ENCODE results near the gene FAM50B.

The FAM50B gene

DNA sequence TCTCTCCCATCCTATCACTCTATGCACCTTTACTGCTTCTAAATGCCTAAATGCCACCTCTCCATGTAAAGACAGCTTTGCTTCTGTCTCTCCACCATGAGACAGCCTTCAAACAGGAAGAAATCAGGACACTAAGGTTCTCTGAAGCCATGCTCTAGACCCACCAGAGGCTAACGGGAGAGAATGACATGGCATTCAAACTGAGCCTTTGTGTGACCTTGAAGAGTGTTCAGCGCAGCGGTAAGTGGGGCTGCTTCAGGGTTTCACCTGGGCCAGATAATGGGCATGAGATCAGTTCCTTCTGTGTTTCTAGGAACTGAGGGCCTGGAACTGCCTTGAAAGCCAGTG, 20.1 kb downstream of the FAM50B start:
- Histone ChIP-seq H3K27ac (ENCODE audit: low read depth, low read length) (no peak overlapping the region), H3K27me3 (ENCODE audit: control insufficient read depth in 1 of 2, insufficient read depth in 2 of 2, low read length in 2 of 2) (no peaks in the 10 kb centered on the region), H3K9ac (ENCODE audit: low read length) (no peak overlapping the region), H3K4me1 (ENCODE audit: insufficient read depth, low read length) (no peaks in the 10 kb centered on the region), H3K4me3 (ENCODE audit: low read depth in 1 of 2, low read length in 2 of 2) (no peak overlapping the region), H3K9me3 (ENCODE audit: low read length) (no peaks in the 10 kb centered on the region), H3K36me3 (ENCODE audit: insufficient read depth, low read length) (no peaks in the 10 kb centered on the region)

DNA sequence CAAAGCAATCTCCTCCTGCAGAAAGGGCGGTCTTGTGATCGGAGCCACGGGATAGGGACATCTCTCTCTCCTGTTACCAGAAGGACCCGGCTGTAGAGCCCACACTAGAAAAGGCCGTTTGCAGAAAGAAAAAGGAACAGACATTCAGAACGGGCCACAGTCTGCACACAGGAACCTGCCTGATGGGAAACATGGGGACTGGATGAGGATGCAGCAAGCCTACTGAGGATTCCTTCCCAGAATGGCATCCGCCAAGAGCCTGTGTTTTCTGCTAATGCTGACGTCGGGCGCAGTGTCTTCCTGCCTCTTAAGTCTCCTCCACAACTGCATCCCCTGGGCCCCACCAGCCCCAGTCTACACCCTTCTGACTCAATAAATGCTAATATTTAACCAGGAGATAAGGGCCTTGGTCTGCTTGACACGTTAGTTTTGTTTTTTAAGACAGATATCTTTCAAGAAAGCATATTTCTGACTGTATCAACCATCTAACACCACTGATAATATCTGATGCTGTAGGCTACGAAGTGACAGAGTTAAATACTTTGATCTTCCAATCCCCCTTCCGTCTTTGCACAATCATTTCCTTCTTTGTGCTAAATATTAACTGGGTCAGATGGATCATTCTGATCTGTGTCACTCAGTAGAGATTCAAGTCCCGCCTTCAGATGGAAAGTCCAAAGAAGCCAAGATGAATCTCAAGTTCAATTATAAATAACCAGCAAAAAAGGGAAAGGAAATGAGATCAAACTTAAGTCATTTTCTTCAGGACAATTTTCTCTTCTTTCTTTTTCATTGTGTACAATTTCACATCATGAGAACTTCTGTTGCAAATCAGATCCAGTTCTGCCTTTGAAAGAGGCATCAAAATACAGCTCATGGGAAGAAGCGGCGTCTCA, 20.7 kb downstream of the FAM50B start:
- Histone ChIP-seq H3K9me3 (ENCODE audit: low read length) (no peaks in the 10 kb centered on the region), H3K36me3 (ENCODE audit: insufficient read depth, low read length) (no peaks in the 10 kb centered on the region), H3K4me3 (ENCODE audit: low read depth in 1 of 2, low read length in 2 of 2) (no peak overlapping the region), H3K27me3 (ENCODE audit: control insufficient read depth in 1 of 2, insufficient read depth in 2 of 2, low read length in 2 of 2) (no peaks in the 10 kb centered on the region), H3K9ac (ENCODE audit: low read length) (no peak overlapping the region), H3K27ac (ENCODE audit: low read depth, low read length) (no peak overlapping the region), H3K4me1 (ENCODE audit: insufficient read depth, low read length) (no peaks in the 10 kb centered on the region)

DNA sequence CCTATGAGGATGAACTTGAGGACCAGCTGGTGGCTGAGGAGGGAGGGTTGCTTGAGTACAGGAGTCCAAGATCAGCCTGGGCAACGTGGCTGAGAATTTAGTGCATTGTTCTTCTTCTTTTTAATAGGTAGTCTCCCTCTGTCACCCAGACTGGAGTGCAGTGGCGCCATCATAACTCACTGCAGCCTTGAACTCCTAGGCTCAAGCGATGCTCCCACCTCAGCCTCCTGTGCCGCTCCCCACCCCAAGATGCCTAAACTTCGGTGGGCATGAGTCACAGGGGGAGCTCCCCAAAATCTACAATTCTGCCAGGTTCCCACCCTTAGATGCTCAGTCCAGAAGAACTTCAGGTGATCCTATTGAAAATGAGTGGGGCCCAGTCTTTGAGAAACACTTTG, 21.4 kb downstream of the FAM50B start:
- H3K4me3 ChIP-seq (ENCODE audit: low read depth in 1 of 2, low read length in 2 of 2): no peak overlapping the region
- no peak overlapping the region for H3K27ac ChIP-seq (ENCODE audit: low read depth, low read length)
- H3K36me3 ChIP-seq (ENCODE audit: insufficient read depth, low read length): no peaks in the 10 kb centered on the region
- H3K27me3 ChIP-seq (ENCODE audit: control insufficient read depth in 1 of 2, insufficient read depth in 2 of 2, low read length in 2 of 2): no peaks in the 10 kb centered on the region
- H3K9ac ChIP-seq (ENCODE audit: low read length): no peak overlapping the region
- H3K9me3 ChIP-seq (ENCODE audit: low read length): no peaks in the 10 kb centered on the region
- no peaks in the 10 kb centered on the region for H3K4me1 ChIP-seq (ENCODE audit: insufficient read depth, low read length)

DNA sequence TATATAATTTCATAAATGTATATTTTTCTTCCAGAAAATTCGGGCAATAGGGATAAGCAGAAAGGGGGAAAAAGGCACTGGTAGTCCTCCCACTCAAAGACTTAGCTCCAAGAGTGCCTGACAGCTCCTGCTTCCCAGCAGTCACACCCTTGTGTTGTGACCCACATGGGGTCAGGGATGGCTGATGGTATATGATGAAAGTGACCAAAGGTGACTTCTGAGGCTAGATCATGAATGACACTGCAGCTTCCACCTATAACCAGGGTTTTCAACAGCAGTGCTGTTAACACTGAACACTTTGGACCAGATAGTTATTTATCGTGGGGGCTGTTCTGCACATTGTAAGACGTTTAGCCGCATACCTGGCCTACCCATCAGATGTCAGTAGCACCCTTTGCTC, 22.3 kb downstream of the FAM50B start:
- no peak overlapping the region for H3K9ac ChIP-seq (ENCODE audit: low read length)
- H3K36me3 ChIP-seq (ENCODE audit: insufficient read depth, low read length): no peaks in the 10 kb centered on the region
- H3K4me1 ChIP-seq (ENCODE audit: insufficient read depth, low read length): no peaks in the 10 kb centered on the region
- H3K27ac ChIP-seq (ENCODE audit: low read depth, low read length): no peak overlapping the region
- H3K27me3 ChIP-seq (ENCODE audit: control insufficient read depth in 1 of 2, insufficient read depth in 2 of 2, low read length in 2 of 2): no peaks in the 10 kb centered on the region
- no peak overlapping the region for H3K4me3 ChIP-seq (ENCODE audit: low read depth in 1 of 2, low read length in 2 of 2)
- H3K9me3 ChIP-seq (ENCODE audit: low read length): no peaks in the 10 kb centered on the region

DNA sequence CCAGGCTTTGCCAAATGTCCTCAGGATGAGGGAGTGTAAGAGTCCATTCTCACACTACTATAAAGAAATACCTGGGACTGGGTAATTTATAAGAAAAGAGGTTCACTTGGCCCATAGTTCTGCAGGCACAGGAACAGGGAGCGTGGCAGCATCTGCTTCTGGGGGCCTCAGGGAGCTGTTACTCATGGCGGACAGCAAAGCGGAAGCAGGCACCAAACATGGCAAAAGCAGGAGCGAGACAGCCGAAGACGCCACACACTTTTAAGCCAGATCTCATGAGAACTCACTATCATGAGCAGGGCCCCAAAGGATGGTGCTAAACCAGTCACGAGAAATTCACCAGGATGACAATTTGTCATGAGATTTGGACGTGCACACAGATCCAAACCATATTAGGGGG, 22.8 kb downstream of the FAM50B start:
- Histone ChIP-seq H3K27me3 (ENCODE audit: control insufficient read depth in 1 of 2, insufficient read depth in 2 of 2, low read length in 2 of 2) (no peaks in the 10 kb centered on the region), H3K4me1 (ENCODE audit: insufficient read depth, low read length) (no peaks in the 10 kb centered on the region), H3K36me3 (ENCODE audit: insufficient read depth, low read length) (no peaks in the 10 kb centered on the region), H3K9me3 (ENCODE audit: low read length) (no peaks in the 10 kb centered on the region), H3K27ac (ENCODE audit: low read depth, low read length) (no peak overlapping the region), H3K9ac (ENCODE audit: low read length) (no peak overlapping the region), H3K4me3 (ENCODE audit: low read depth in 1 of 2, low read length in 2 of 2) (no peak overlapping the region)

DNA sequence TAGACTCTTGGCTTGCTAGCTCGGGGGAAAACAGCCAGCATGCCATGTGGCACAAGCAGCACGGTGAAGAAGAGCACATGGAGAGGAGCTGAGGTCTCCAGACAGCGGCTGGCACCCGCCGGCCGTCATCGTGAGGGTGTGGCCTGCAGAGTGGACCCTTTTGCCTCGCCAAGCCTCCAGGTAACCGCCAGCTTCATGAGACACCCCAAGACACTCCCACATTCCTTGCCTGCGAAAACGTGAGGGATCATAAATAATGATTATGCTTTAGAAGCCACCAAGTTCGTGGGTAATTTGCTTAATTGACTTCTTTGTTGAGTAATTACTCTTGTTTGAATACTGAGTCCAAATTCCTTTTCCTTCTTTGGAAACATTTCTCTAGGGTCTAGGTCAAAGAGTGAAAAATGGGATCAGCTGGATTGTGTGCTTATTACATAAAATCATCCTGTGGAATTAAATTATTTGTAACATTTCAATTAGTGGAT, 23.2 kb downstream of the FAM50B start:
- Histone ChIP-seq H3K36me3 (ENCODE audit: insufficient read depth, low read length) (no peaks in the 10 kb centered on the region), H3K9ac (ENCODE audit: low read length) (no peak overlapping the region), H3K27ac (ENCODE audit: low read depth, low read length) (no peak overlapping the region)

DNA sequence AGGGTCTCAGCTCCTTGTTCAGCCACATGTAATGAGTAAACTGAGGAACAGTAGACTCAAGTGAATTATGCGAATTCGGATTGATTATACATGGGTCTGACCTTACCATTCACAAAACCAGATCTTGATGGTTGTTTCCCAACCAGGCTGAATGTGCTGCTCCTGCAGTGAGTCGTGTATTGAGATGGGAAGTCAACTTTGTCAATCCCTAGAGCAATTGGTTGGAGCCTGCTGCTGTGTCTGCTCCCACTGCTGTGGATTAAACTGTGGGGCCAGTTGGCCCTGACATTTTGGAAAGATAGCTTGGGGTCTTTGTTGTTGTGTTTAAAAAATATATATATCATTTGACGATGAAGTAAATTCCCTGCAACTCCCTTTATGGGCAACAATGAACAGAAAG, 23.9 kb downstream of the FAM50B start:
- Histone ChIP-seq H3K9ac (ENCODE audit: low read length) (no peak overlapping the region), H3K4me3 (ENCODE audit: low read depth in 1 of 2, low read length in 2 of 2) (no peak overlapping the region), H3K9me3 (ENCODE audit: low read length) (no peaks in the 10 kb centered on the region), H3K27me3 (ENCODE audit: control insufficient read depth in 1 of 2, insufficient read depth in 2 of 2, low read length in 2 of 2) (no peaks in the 10 kb centered on the region), H3K4me1 (ENCODE audit: insufficient read depth, low read length) (no peaks in the 10 kb centered on the region), H3K27ac (ENCODE audit: low read depth, low read length) (no peak overlapping the region), H3K36me3 (ENCODE audit: insufficient read depth, low read length) (no peaks in the 10 kb centered on the region)

More for the DNA sequence above, 23.2 kb downstream of the FAM50B start:
- no peaks in the 10 kb centered on the region for H3K9me3 ChIP-seq (ENCODE audit: low read length)
- H3K4me3 ChIP-seq (ENCODE audit: low read depth in 1 of 2, low read length in 2 of 2): no peak overlapping the region
- H3K4me1 ChIP-seq (ENCODE audit: insufficient read depth, low read length): no peaks in the 10 kb centered on the region
- no peaks in the 10 kb centered on the region for H3K27me3 ChIP-seq (ENCODE audit: control insufficient read depth in 1 of 2, insufficient read depth in 2 of 2, low read length in 2 of 2)

DNA sequence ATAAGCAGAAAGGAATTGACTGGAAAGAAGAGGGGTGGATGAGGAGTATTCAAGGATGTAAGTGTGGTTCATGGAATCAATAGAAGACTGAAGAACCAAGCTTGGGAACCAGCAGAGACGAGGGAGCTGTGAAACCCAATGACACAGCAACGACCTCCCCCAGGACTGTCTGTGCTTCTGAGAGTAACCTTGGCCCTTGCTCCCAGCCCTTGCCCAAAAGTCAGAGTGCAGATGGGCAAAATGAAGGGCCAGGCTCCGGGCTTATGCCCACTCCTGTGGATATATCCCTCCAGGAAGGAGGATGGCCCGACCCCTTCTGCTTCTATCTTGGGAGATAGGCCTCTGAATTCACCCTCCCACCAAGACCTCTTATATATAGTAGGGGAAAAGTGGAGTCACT, 24.9 kb downstream of the FAM50B start:
- no peaks in the 10 kb centered on the region for H3K36me3 ChIP-seq (ENCODE audit: insufficient read depth, low read length)
- no peak overlapping the region for H3K27ac ChIP-seq (ENCODE audit: low read depth, low read length)
- H3K9me3 ChIP-seq (ENCODE audit: low read length): no peaks in the 10 kb centered on the region
- no peaks in the 10 kb centered on the region for H3K27me3 ChIP-seq (ENCODE audit: control insufficient read depth in 1 of 2, insufficient read depth in 2 of 2, low read length in 2 of 2)
- no peak overlapping the region for H3K9ac ChIP-seq (ENCODE audit: low read length)
- no peaks in the 10 kb centered on the region for H3K4me1 ChIP-seq (ENCODE audit: insufficient read depth, low read length)
- no peak overlapping the region for H3K4me3 ChIP-seq (ENCODE audit: low read depth in 1 of 2, low read length in 2 of 2)

DNA sequence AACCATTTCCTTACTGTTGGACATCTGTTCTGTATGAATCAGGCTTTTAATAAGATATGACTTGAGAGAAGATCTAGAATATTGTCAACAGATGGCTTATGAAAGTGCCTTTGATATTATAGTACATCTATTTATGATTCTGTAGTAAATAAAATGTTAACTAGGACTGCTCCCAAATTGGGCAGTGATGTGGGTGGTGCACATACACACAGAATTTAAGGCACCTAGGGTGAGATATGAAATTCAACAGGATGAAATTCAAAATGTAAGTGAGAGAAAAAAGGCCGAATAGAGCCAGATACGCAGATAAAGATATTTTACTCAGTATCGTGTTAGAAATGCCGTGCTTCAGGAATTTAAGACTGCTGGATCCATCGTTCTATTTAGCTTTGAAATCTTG, 26.3 kb downstream of the FAM50B start:
- H3K9me3 ChIP-seq (ENCODE audit: low read length): no peaks in the 10 kb centered on the region
- no peak overlapping the region for H3K27ac ChIP-seq (ENCODE audit: low read depth, low read length)
- H3K4me3 ChIP-seq (ENCODE audit: low read depth in 1 of 2, low read length in 2 of 2): no peak overlapping the region
- H3K4me1 ChIP-seq (ENCODE audit: insufficient read depth, low read length): no peaks in the 10 kb centered on the region
- no peak overlapping the region for H3K9ac ChIP-seq (ENCODE audit: low read length)
- H3K36me3 ChIP-seq (ENCODE audit: insufficient read depth, low read length): no peaks in the 10 kb centered on the region
- no peaks in the 10 kb centered on the region for H3K27me3 ChIP-seq (ENCODE audit: control insufficient read depth in 1 of 2, insufficient read depth in 2 of 2, low read length in 2 of 2)

DNA sequence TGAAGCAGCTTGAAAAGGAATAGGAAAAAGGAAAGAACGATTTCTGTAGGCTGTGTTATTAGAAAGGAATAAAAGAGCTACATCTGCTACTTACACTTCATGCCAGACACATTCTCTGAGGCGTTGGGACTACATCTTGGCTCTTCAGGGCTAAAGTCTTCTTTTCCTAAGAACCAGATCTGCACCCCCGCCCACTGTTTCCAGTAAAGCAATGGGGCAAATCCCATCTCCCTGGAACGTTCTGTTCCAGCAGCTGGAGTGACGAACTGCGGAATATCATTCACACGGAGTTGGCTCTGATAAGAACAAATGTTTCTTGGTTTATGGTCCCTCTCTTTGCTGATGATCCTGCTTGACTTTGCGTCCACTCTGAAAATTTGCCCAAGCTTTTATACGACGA, 26.9 kb downstream of the FAM50B start:
- no peak overlapping the region for H3K4me3 ChIP-seq (ENCODE audit: low read depth in 1 of 2, low read length in 2 of 2)

DNA sequence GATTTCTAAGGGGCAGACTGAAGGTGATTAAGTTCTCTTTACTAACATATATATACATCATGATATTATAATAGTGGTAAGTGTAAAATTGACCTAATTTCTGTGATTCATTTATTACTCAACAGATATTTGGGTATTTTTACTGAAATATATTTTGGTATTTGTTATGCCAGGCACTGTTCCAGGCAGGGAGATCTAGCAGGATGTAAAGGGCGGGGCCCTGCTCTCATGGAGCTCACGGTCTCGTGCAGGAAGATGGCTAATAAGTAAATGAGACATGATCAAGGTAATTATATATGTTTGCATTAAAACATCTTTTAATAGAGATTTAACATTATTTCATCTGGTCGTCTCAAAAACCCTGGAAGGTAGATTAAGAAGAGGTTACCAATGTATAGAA, 27.7 kb downstream of the FAM50B start:
- no peak overlapping the region for H3K4me3 ChIP-seq (ENCODE audit: low read depth in 1 of 2, low read length in 2 of 2)
- no peak overlapping the region for H3K27ac ChIP-seq (ENCODE audit: low read depth, low read length)
- H3K36me3 ChIP-seq (ENCODE audit: insufficient read depth, low read length): no peaks in the 10 kb centered on the region
- H3K9me3 ChIP-seq (ENCODE audit: low read length): no peaks in the 10 kb centered on the region
- no peaks in the 10 kb centered on the region for H3K27me3 ChIP-seq (ENCODE audit: control insufficient read depth in 1 of 2, insufficient read depth in 2 of 2, low read length in 2 of 2)
- no peak overlapping the region for H3K9ac ChIP-seq (ENCODE audit: low read length)
- H3K4me1 ChIP-seq (ENCODE audit: insufficient read depth, low read length): no peaks in the 10 kb centered on the region

More for the DNA sequence above, 26.9 kb downstream of the FAM50B start:
- no peaks in the 10 kb centered on the region for H3K9me3 ChIP-seq (ENCODE audit: low read length)
- no peak overlapping the region for H3K27ac ChIP-seq (ENCODE audit: low read depth, low read length)
- no peaks in the 10 kb centered on the region for H3K27me3 ChIP-seq (ENCODE audit: control insufficient read depth in 1 of 2, insufficient read depth in 2 of 2, low read length in 2 of 2)
- H3K4me1 ChIP-seq (ENCODE audit: insufficient read depth, low read length): no peaks in the 10 kb centered on the region
- H3K9ac ChIP-seq (ENCODE audit: low read length): no peak overlapping the region
- no peaks in the 10 kb centered on the region for H3K36me3 ChIP-seq (ENCODE audit: insufficient read depth, low read length)

DNA sequence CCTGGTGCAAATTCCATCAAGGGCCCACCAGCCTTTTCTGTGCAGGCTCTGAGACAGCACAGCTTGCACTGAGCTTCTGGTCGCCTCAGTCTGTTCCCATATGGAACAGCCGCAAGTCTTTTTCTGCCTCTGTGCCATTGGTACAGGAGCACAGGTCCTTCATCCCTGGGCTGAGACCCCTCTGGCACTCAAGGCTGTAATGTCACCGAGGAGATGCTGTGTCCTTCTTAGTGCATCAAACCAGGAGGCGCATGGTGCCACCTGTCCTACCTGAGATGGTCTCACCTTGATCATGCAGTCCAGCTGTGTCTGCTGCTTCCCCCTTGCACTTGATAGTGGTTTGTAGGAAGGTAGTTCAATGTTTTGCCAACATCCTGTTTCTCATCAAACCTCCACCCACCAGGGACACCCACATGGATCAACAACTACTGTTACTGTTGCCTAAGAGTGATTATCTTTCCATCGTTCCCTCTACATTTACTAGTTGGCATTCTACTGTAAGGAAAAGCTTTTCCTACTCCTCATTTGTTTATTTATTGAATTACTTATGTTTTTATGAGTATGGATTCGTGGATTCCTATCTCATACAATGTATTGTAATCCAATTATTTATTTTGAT, 29.0 kb downstream of the FAM50B start:
- Histone ChIP-seq H3K9ac (ENCODE audit: low read length) (no peak overlapping the region), H3K9me3 (ENCODE audit: low read length) (no peaks in the 10 kb centered on the region), H3K27me3 (ENCODE audit: control insufficient read depth in 1 of 2, insufficient read depth in 2 of 2, low read length in 2 of 2) (no peaks in the 10 kb centered on the region), H3K4me3 (ENCODE audit: low read depth in 1 of 2, low read length in 2 of 2) (no peak overlapping the region), H3K27ac (ENCODE audit: low read depth, low read length) (no peak overlapping the region), H3K4me1 (ENCODE audit: insufficient read depth, low read length) (no peaks in the 10 kb centered on the region), H3K36me3 (ENCODE audit: insufficient read depth, low read length) (no peaks in the 10 kb centered on the region)

Data from muscle layer of colon (tissue), 2 donors.